Breast epithelium (tissue), 3 donors: ENCODE results near the gene LMNTD1.

Experiments
- CTCF ChIP-seq, 3 donors: fragments of 450-650 bp; IDR thresholded peaks; one replicate each; pipeline ENCODE4 v1.5.1; 2016 to 2017; ENCODE audit warnings: antibody characterized with exemption in 3 of 3, mild to moderate bottlenecking in 3 of 3, moderate library complexity in 3 of 3
- POLR2A ChIP-seq: fragments of 450-650 bp; IDR thresholded peaks from one replicate; pipeline ENCODE4 v1.6.1; 2016; ENCODE audit warnings: antibody characterized with exemption, mild to moderate bottlenecking, moderate library complexity

- TF ChIP-seq CTCF (IDR thresholded peaks at IDR 0.05) (no peak), POLR2A (no peak)
Observed at GRCh38 chr12:25459541-25459951, 93.5 kb downstream of the LMNTD1 start.
